AG09319 (cell line): Measurements from ENCODE around the gene PANK1.
A peak's percentile ranks its signal among the peaks of the same experiment; 100 is the strongest.

Experiments used
- DNase-seq: peaks from one replicate; pipeline ENCODE4 v3.0.0-alpha.2; 2010; ENCODE audit warnings: low read depth; ENCODE audit errors: extremely low read depth
- CTCF ChIP-seq: IDR thresholded peaks from 2 replicates; pipeline ENCODE4 v1.5.1; 2011; ENCODE audit warnings: low read depth, mild to moderate bottlenecking, inconsistent platforms, low read length, moderate library complexity

PANK1 gene

GRCh38 chr10:89637113-89637512 lies 7.9 kb downstream of the PANK1 start:
- no peak for TF ChIP-seq CTCF
- no peak for DNase-seq

- no peak for TF ChIP-seq CTCF
- no peak for DNase-seq
Observed at GRCh38 chr10:89634637-89635036, 10.4 kb downstream of the PANK1 start.

- peak; percentile 56 for DNase-seq
- no peak for TF ChIP-seq CTCF
Observed at GRCh38 chr10:89633484-89633883, 11.6 kb downstream of the PANK1 start.

- DNase-seq, result no peak
- no peak for TF ChIP-seq CTCF
Observed at GRCh38 chr10:89632824-89633223, 12.2 kb downstream of the PANK1 start.

GRCh38 chr10:89627830-89628229 lies 17.2 kb downstream of the PANK1 start:
- no peak for TF ChIP-seq CTCF
- no peak for DNase-seq

GRCh38 chr10:89625041-89625765 lies 19.8 kb downstream of the PANK1 start:
- TF ChIP-seq CTCF, result no peak
- DNase-seq, result no peak

GRCh38 chr10:89624020-89624419 lies 21.0 kb downstream of the PANK1 start:
- no peak for TF ChIP-seq CTCF
- DNase-seq, result no peak
